GM13977 (cell line): ENCODE results near the gene RBBP7.

Experiments
- DNase-seq: peaks from one replicate; pipeline ENCODE4 v3.0.0; 2012; ENCODE audit warnings: low spot score
- in situ Hi-C: fragments of 300-500 bp; cut with MboI; formaldehyde crosslinking; loops from one replicate; pipeline ENCODE4 v1.12.0; 2022; ENCODE audit warnings: low sequenced_read_pairs, low pct_unique_long_range_greater_than_20kb, mixed read lengths, inconsistent platforms; ENCODE audit not compliant: unreplicated experiment
- TF ChIP-seq, protein P1 (sequence below): IDR thresholded peaks from 2 replicates; pipeline ENCODE4 v1.5.1; 2012; ENCODE audit warnings: mild to moderate bottlenecking, control low read depth; ENCODE audit not compliant: insufficient read depth; ENCODE audit errors: extremely low read depth, missing control alignments

The RBBP7 gene

DNA sequence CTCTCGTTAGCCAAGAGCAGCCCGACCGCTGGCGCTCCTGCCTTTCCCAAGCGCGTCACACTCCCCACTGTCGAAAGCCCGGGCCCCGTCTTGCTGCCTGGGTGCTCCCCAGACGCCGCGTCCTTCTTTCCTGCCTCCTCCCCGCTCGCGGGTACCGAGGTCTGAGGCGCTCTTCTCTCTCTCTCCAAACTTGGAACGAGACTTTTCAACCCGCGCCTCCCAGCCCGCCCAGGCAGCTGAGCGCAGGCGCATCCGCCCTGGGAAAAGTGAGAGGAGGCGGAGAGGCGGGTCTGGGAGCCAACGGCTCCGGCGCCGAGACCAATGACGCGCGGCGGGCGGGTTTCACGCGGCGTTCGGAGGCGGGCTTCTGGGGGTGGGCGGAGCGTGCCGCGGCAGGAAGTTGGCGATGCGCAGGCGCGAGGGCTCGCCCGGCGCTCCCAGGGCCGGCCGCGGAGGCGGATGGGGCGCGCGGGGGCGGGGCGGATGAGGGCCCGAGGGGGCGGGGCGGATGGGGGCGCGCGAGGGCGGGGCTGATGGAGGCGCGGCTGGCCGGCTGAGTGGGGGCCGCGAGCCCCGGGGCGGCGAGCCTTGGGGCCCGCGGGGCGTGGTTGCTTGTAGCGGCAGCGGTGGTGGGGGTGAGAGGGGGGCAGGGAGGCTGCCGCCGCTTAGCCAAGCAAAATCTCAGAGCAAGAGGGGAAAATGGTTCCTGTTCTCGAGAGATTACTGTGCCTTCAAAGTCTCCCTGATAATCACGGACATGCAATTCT, at the start of gene RBBP7:
TSS of gene RBBP7 (minus strand) at position 268 of the 767 bp plus-strand sequence. CDS start 309 bp downstream, outside the sequence.
- TF ChIP-seq, protein P1, sequence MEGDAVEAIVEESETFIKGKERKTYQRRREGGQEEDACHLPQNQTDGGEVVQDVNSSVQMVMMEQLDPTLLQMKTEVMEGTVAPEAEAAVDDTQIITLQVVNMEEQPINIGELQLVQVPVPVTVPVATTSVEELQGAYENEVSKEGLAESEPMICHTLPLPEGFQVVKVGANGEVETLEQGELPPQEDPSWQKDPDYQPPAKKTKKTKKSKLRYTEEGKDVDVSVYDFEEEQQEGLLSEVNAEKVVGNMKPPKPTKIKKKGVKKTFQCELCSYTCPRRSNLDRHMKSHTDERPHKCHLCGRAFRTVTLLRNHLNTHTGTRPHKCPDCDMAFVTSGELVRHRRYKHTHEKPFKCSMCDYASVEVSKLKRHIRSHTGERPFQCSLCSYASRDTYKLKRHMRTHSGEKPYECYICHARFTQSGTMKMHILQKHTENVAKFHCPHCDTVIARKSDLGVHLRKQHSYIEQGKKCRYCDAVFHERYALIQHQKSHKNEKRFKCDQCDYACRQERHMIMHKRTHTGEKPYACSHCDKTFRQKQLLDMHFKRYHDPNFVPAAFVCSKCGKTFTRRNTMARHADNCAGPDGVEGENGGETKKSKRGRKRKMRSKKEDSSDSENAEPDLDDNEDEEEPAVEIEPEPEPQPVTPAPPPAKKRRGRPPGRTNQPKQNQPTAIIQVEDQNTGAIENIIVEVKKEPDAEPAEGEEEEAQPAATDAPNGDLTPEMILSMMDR: no peak
- DNase-seq: peak; percentile 97
- in situ Hi-C loops: no loop called here

DNA sequence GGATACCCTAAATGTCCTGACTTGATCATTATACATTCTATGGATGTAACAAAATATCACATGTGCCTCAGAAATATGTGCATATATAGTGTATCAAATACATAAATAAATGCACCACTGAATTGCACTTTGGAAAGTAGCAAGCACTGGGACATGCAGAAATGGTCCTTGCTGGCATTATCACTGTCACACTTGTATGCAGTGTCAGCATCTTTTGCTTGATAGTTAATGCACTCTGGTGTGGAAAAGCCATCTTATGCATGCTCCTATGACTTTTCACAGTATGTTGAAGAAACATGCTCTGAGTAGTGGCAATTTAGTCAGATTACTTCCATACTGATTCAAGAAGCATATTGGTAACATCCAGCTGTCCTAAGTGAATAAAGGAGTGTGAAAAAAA, 48.8 kb upstream of the RBBP7 start:
- DNase-seq: no peak
- in situ Hi-C loops: no loop called here
- TF ChIP-seq, protein P1: no peak

DNA sequence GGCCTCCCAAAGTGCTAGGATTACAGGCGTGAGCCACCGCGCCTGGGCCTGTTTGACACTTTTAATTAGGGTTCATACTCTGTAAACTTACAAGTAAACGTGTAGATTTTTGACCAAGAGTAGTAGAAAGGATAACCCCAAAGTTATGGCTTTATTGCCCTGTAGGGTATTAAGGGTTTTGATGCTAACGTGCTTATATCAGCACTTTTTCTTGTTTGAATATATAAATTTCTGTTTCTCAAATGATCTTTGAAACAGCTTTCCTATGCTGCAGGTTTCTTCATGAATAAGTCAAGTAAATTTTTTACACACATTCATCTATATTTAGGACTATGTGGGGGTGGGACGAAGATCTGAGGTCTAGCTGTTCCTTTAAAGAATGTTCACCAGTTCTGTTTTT, 47.0 kb upstream of the RBBP7 start:
- no peak for DNase-seq
- TF ChIP-seq, protein P1: no peak
- in situ Hi-C loops: no loop called here

DNA sequence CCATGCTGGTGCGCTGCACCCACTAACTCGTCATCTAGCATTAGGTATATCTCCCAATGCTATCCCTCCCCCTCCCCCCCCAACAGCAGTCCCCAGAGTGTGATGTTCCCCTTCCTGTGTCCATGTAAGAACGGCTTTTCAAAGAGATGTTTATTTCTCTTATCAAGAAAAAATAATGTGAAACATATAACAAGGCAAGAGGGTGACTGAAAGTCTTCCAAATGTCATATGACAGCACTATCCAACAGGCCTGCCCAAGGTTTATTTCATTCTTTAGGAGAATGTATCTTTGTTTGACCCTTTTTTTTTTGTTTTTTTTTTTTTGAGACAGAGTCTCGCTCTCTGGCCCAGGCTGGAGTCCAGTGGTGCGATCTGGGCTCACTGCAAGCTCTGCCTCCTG, 46.4 kb upstream of the RBBP7 start:
- in situ Hi-C loops: no loop called here

DNA sequence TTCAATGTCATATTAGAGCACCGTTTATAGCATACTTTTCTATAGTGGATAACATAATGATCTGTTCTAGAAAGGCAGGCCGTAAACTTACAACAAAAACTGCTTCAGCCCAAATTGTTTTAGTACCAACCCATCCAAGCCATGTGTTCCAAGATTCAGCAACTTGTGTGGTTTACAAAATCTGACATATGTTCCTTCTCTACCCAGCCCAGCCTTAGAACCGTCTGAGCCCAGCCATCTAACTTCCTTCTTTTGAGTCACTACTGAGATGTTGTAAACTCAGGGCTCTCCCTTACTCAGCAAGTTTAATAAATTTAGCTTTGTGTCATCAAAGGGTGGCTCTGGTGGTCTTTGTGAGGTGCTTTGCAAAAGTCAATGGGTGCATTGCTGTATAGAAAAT, 43.9 kb upstream of the RBBP7 start:
- in situ Hi-C loops: no loop called here
- TF ChIP-seq, protein P1: no peak
- DNase-seq: no peak

More for the DNA sequence above, 46.4 kb upstream of the RBBP7 start:
- no peak for DNase-seq
- TF ChIP-seq, protein P1: no peak

DNA sequence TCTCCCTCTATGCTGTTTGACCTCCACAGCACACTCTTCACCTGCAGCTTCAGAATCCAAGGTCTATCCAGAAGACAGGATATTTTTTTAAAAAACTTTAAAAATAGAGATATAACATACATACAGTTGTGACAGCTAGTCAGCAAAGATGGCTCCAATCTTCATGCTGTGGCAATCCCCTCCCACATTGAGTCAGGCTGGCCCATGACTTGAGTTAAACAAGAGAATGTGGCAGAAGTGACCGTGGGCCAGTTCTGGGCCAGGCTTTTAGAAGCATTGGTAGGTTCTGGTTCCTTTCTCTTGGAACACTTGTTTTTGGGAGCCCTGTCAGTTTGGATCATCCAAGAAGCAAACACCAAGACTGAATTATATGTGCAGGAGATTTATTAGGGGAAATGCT, 40.2 kb upstream of the RBBP7 start:
- DNase-seq: no peak
- TF ChIP-seq, protein P1: no peak
- in situ Hi-C loops: no loop called here
